HG03039 (cell line): Measurements from ENCODE around the gene KCTD11.
"Not testable (repeated sequence)": the region's sequence is repeated elsewhere in the genome, so short reads cannot be mapped to it uniquely, and the experiment has no call there.

ENCODE experiments used
- ATAC-seq: cut with Tn5 transposase; IDR thresholded peaks from one replicate; pipeline ENCODE4 v1.9.1; 2021; ENCODE audit warnings: mild to moderate bottlenecking, moderate library complexity; ENCODE audit not compliant: unreplicated experiment

Gene KCTD11

DNA sequence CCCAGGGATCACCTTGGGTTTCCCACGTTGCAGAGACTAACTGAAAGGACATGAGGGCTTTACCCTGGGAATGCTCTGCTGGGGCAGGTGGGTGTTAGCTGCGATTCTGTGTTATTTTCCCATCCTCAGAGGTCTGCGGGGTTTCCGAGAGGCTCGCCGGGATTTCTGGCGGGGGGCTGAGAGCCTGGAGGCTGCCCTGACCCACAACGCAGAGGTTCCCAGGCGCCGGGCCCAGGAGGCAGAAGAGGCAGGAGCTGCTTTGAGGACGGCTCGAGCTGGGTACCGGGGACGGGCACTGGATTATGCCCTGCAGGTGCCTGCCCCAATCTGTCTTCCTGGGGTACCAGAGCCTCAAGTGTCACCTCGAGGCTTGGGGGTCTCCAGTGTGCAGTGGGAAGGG, 8.7 kb upstream of the KCTD11 start:
- ATAC-seq: no peak

DNA sequence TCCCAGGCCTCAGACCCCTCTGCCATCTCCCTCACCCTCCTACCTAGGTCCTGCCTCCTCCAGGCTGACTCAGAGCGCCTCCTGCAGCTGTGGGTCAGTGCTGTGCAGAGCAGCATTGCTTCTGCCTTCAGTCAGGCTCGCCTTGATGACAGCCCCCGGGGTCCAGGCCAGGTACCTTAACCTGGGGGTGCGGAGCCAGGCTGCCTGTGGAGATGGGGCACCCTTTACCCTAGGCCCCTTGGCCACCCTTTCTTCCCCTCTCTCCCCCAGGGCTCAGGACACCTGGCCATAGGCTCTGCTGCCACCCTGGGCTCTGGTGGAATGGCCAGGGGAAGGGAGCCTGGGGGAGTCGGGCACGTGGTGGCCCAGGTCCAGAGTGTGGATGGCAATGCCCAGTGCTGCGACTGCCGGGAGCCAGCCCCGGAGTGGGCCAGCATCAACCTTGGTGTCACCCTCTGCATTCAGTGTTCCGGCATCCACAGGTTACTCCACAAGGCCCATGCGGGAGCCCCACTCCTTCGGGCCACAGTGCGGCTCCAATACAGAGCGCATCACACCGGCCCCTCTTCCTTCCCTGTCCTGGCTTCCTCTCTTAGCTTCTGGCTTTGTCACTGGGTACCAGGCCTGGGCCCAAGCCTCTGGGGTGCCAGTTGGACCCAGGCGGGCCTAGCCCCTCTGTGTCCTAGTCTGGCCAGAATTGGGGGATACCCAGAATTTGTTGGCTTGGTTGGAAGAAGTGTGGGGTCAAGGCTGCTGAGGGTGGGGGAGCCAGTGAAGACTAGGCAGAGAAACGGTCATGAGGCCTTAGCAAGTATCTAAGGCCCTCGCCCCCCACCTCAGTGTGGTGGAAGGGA, 5.0 kb upstream of the KCTD11 start:
- ATAC-seq: no peak

DNA sequence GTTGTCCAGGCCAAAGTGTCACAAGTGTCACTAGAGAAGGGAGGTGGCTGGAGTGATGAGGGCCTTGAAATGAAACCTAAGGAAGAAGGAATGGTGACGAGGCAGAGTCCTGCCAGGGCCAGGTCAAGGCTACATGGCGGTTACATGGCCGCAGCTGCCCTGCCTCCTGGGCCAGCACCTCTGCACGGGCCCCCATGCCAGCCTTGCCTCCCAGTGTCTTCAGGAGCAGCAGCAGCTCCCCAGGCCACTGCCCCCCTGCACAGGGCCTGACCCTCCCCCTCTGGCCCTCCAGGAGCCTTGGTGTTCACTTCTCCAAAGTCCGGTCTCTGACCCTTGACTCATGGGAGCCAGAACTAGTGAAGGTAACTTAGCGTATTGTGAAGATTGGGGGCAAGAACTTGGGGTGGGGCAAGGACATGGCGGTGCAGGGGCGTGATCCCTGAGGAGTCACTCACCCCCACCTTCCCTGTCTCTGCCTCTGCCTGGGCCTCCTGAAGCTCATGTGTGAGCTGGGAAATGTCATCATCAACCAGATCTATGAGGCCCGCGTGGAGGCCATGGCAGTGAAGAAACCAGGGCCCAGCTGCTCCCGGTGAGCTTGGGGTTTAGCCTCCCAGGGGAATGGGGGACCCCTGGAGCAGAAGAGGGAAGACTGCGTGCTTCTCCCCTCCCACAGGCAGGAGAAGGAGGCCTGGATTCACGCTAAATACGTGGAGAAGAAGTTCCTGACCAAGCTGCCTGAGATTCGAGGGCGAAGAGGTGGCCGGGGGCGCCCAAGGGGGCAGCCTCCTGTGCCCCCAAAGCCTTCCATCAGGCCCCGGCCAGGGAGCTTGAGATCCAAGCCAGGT, 4.1 kb upstream of the KCTD11 start:
- ATAC-seq: no peak

DNA sequence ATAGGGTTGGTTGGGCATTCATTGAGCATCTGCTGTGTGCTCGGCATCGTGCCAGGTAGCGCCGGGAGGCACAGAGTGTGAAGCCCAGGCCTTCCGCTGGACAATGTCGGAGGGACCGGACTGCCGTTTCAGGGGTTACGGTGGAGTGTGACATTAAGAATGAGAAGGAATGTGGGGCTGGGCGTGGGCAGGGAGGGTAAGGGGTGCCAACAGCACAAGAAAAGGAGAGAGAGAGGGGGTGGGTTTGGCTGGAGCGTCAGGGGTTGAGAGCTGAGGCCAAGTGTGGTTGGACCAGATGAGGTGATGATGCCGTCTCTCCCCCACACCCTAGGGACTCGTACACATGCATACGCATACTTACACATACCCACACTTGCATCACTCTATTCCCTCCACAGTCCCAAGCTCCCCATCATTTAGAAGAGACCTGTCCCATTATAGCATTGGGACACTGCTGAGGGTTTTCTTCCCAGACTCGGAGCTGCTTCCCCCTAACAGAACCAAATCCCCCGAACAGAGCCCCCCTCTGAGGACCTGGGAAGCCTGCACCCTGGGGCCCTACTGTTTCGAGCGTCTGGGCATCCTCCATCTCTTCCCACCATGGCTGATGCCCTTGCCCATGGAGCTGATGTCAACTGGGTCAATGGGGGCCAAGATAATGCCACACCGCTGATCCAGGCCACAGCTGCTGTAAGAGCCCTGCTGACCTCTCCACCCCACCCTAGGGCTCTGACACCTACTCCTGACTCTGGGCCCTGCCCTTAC, 3.3 kb upstream of the KCTD11 start:
- ATAC-seq: no peak

DNA sequence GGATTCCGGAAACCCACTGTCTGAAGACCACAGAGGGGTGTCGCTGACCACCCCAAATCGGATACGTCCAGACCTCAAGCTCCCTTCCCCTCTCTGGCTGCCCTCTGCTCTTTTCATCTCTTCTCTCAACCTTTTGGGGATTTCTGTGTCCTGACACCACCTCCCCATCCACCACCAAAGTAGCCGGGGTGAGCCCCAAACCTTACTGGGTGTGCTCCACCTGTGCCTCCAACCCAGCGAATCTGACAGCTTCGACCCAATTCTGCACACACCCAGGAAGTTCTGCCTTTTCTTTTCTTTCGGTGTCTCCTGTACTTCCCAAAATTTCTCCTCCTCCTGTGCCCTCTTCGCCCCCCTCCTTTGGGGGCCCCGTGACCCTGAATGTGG, 534 bp downstream of the KCTD11 start:
- no peak for ATAC-seq

DNA sequence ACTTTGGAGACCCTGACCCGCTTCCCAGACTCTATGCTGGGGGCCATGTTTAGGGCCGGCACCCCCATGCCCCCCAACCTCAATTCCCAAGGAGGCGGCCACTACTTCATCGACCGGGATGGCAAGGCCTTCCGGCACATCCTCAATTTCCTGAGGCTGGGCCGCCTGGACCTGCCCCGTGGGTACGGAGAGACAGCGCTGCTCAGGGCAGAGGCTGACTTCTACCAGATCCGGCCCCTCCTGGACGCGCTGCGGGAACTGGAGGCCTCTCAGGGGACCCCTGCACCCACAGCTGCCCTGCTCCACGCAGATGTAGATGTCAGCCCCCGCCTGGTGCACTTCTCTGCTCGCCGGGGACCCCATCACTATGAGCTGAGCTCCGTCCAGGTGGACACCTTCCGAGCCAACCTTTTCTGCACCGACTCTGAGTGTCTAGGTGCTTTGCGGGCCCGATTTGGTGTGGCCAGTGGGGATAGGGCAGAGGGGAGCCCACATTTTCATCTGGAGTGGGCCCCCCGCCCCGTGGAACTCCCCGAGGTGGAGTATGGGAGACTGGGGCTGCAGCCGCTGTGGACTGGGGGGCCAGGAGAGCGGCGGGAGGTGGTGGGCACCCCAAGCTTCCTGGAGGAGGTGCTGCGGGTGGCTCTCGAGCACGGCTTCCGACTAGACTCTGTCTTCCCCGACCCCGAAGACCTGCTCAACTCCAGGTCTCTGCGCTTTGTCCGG, 1.1 kb downstream of the KCTD11 start:
- ATAC-seq: no peak

DNA sequence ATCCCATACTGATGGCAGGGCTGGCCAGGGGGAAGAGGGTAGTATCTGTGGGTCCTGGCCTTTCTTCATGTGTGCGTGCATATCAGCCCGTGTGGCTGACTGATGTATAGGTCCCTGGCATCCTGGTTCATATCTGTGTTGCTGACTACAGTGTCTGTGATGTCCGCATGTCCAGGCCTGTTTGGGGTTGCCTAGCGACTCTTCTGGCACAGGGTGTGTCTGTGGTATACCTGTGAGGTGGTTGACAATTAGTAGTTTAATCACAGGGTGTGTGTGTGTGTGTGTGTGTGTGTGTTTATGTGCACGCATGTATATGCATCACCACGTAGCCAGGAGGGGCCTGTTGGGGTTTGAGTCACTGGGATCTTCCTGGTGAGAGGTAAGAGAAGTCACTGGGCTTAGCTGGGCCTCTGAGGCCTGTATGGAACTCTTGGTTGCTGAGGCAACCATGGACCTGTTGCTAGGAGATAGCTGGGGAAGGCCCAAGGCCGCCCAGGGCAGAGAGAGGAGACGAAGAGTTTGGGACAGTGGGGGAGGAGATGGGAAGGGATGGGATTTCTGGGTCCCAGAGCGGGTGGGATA, 2.4 kb downstream of the KCTD11 start:
- ATAC-seq: no peak

DNA sequence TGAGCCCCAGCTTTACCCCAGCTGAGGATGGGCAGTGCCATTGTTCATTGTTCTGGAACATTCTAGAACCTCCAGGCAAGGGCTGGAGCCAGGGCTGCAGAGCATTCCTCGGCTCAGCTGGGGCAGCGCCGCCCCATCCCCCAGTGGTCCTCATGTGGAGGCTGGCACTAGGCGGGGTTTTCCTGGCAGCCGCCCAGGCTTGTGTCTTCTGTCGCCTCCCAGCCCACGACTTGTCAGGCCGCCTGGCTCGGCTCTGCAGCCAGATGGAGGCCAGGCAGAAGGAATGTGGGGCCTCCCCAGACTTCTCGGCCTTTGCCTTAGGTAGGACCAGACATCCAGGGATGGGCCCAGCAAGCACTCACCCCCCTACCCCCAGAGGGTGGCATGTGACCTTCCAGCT, 3.1 kb downstream of the KCTD11 start, which contains the start of gene TMEM95:
TMEM95 (plus strand) TSS at position 104 of the 400 bp plus-strand sequence; CDS start at position 153, 49 bp downstream.
- no peak for ATAC-seq

DNA sequence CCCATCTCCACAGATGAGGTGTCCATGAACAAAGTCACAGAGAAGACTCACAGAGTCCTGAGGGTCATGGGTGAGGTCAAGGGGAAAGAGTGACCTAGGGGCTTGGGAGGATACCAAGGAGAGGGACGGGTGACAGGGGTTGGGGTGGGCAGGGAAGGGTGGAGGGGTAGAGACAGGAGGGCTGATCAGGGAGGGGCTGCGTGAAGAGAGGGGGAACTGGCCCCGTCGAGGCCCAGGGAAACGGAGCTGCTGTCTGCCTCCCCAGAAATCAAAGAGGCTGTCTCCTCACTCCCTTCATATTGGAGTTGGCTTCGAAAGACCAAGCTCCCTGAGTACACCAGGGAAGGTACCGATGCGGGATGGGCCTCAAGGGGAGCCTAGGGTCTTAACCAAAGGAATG, 3.6 kb downstream of the KCTD11 start:
- ATAC-seq: no peak

DNA sequence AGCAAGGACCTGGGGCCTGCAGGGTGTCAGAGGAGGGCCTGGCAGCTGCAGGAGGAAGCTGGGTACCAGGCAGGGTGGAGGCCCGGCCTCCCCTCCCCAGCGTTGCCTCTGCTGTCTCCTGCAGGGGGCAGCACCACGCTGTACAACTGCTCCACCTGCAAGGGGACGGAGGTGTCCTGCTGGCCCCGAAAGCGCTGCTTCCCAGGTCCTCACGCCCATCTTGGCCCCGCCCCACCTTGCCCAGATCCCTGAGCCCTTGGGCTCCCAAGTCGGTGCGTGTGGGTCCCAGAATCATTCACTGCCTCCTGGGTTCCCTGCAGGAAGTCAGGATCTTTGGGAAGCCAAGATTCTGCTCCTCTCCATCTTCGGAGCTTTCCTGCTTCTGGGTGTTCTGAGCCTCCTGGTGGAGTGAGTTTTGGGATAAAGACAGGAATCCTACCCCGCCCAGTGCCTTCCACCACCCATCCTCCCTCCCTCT, 4.1 kb downstream of the KCTD11 start:
- no peak for ATAC-seq

DNA sequence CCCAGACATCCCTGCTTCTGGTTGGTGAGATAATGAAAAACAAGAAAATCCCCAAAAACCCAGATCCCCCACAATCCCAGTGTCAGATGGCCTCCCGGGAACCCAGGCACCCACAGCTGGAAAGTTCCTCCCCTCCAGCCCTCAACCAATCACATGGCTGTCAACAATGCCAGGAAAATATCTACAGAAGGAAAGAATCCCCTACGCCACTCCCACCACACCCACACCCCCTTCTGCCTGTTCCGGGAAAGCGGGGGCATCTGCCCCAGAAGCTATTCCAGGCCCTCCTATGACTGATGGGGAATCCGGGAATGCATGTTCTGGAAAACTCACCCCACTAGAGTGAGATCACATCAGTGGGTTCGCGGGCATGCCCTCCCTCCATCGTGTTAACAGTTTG, 4.8 kb downstream of the KCTD11 start:
- ATAC-seq: no peak

DNA sequence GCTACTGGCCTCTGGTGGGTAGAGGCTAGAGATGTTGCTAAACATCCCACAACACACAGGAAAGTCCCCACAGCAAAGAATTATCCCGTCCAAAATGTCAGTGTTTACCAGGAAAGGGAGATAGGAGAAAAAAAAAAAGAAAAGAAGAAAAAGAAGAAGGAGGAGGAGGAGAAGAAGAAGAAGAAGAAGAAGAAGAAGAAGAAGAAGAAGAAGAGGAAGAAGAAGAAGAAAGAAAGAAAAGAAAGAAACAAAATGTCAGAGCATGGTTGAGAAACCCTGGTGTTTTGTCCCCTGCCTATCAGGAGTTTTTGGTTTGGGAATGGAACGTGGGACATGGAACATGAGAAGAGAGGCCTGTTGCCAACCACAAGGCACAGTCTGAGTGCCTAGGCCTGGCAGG, 5.4 kb downstream of the KCTD11 start:
- ATAC-seq: no peak

DNA sequence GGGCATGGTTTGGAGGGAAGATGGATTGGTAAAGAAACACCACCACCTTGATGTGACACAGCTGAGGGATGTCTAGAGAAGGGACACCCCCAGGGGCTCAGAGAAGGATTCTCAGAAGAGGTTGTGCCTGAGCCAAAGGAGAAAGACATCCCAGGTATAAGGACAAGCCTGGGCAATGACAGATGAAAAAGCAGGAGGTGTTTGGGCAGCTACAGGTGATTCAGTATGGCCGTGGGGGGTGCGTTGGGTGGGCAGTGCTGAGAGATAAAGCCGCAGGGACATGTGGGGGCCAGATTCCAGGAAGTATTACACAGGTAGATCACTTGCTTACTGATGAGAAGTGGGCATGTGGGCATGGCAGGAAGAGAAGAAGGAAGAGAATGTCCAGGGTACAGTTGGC, 9.9 kb downstream of the KCTD11 start:
- ATAC-seq: no peak

DNA sequence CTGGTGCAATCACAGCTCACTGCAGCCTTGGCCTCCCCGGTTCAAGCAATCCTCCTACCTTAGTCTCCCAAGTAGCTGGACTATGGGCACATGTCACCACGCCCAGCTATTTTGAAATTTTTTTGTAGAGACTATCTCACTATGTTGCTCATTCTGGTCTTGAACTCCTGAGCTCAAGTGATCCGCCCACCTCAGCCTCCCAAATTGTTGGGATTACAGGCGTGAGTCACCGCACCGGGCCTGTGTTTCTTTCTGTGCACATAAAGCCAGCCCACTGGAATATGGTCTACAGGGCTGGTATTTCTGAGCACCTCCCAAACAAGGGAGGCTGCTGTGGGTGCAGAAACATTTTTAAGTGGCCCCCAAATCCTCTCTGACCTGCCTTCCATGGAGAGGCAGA, 11.3 kb downstream of the KCTD11 start:
- ATAC-seq: no peak

DNA sequence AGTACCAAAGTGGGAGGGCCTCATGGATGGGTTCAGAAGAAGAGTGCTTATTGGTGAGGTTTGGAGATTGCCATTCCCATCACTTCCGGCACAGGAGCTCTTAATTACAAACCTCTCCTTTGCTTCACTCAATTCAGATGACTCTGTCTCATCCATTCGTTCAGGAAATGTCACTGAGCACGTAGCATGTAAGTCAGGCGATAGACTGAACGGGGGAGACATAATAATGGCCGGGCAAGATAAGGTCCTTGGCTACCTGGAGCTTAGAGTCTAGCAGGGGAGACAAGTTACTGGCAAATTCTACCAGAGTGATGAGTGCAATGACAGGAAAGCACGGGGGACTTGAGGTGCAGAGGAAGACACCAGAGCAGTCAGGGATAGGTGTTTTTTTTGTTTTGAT, 14.0 kb downstream of the KCTD11 start:
- ATAC-seq: not testable (repeated sequence)

DNA sequence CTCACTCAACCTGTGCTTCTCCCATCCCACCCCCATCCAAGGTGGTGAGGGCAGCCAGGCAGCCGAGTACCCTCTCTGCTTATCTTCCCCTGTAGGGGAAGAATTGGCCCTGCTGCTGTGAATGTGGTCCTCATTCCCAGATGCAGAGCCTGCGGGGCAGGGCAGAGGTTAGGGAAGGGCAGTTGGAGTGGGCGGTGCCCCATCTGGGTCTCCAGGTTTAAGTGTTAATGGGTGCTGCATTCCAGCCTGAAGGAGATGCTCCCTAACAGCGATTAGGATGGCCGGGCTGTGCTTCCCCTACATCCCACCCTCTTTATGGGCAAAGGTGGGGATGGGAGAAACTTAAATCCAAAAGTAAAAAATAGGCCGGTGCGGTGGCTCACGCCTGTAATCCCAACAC, 15.1 kb downstream of the KCTD11 start:
- no peak for ATAC-seq

DNA sequence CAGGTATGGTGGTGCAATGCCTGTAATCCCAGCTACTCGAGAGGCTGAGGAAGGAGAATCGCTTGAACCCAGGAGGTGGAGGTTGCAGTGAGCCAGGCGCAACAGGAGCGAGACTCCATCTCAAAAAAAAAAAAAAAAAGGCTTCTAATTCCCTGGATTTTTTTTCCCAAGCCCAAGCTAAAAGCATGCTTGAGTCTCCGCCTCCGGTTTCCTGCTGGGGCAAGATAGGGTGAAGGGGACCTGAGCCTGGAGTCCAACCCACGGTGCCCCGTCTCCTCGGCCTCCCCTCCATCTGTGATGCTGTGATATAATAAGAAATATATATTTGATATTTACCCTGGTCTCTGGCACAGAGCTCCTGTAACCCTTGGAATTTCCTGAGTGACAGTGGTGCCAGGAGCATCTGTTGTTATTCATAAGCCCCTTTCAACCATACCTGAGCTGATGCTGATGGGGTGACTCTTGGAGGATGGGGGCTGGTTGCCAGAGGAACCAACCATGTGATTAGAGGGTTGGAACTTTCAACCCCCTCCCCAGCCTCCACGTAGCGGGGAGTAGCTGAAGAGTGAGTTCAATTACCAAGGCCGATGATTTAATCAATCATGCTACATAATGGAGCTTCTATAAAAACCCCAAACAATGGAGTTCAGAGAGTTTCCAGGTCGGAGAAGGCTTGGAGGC, 16.1 kb downstream of the KCTD11 start:
- ATAC-seq: no peak

DNA sequence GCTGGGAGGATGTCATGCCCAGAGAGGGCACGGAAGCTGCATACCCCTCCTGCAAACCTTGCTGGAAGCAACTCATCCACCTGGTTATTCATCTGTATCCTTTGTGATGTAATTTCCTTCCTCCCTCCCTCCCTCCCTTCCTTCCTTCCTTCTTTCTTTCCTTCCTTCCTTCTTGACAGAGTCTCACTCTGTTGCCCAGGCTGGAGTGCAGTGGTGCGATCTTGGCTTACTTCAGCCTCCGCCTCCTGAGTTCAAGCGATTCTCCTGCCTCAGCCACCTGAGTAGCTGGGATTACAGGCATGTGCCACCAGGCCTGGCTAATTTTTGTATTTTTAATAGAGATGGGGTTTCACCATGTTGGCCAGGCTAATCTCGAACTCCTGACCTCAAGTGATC, 16.6 kb downstream of the KCTD11 start:
- not testable (repeated sequence) for ATAC-seq

DNA sequence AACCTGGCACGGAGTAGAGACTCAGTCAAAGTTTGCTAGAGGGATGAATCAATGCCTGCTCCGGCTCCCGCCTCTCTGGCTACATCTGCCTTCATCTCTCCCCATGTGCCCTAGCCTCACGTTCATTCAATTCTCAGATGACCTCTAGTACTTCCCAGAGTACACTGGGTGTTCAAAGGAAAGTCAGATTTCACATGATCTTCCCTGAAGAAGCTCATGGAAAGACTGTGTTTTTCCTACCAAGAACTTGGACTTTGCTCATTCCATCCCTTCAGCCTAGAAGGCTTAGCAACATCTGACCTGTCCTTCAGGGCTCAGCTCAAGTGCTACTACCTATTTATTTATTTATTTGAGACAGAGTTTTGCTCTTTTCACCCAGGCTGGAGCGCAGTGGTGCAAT, 17.9 kb downstream of the KCTD11 start:
- no peak for ATAC-seq

DNA sequence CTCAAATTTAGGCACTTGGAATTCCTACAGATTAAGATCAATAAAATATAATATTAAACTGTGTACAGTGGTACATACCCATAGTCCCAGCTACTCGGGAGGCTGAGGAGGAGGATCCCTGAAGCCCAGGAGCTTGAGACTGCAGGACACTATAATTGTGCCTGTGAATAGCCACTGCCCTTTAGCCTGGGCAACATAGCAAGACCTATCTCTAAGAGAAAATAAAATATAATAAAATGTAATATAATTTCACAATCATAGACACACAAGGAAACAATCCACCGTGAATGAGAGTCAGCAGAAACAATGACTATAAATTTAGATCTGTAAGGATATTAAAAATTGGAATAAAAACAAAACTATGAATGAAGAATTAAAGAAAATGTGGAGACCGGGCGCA, 18.9 kb downstream of the KCTD11 start:
- ATAC-seq: no peak
